IPS-18c (cell line): ENCODE data around the gene PRR33.

Experiments used
- H3K4me3 ChIP-seq: 2 replicates; pipeline ENCODE4 v1.7.0; 2013; ENCODE audit warnings: low read depth, mild to moderate bottlenecking, low read length, moderate library complexity; ENCODE audit not compliant: insufficient read depth
- H3K9me3 ChIP-seq: one replicate; pipeline ENCODE4 v1.6.1; 2013; ENCODE audit warnings: mild to moderate bottlenecking, low read length, moderate library complexity; ENCODE audit not compliant: control insufficient read depth, insufficient read depth

The PRR33 gene

DNA sequence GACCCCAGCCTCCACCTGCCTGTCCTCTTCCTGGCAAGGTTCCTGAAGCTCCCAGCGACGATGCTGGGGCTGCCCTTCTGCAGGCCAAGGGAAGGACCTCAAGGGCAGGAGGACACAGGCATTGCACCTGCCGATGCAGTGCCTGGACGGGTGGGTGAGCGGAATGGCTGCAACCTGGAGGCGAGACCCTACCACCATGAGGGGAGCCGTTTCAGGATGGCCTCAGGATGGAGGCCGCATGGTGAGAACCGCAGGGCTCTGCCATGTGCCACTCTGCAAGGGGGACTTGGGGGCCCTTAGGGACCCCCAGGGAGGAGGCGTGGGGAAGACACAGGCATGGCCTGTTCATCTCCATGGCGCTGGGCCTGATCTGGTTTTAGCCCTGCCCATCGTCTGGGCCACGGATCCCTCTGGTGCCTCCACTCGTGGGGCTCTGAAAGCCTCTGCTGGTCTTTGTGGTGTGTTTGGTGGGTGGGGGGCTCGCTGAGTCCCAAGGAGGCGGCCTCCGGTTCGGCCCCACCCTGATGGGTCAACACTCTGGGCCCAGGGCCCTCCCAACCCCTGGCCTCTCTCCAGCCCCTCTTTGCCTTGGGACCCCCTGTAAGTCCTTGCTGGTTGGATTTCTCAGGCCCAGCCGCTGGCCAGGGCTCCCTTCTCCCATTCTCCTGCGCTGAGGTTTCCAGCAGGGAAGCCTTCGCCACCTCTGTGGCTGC is 40.1 kb downstream of the PRR33 start:
- Histone ChIP-seq H3K4me3 (no peak overlapping the region), H3K9me3 (peaks cover 3% of the 10 kb centered on the region)

DNA sequence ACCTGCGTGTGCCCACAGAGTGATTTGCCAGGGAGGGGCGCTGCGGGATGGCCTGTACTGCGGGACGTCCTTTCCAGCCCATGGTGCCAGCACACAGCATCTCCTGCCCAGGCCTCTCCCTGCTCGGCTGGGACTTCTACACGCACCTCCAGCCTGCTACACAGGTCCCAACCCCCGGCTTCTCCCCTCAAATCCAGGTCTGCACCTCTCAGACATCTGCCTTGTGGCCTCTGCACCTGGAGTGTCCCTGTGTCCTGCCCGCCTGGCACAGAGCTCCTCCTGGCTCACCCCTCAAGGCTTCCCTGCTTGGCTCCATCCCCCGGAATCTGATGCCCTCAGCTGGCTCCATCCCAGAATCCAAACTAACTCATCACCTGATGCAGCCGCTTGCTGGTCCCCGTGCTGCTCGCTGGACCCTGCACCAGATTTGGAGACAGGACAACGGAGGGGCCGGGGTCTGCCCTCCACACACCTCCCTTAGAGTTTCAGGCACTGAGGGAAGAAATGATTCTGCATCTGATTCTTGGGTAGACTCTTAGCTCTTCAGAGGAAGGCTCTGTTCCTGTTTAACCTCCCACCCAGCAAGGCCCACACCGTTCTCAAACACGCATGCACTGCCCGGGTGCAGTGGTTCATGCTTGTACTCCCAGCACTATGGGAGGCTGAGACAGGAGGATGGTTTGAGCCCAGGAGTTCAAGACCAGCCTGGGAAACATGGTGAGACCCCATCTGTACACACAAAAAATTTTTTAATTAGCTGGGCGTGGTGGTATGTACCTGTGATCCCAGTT is 42.9 kb downstream of the PRR33 start:
- H3K9me3 ChIP-seq: peaks cover 3% of the 10 kb centered on the region
- no peak overlapping the region for H3K4me3 ChIP-seq

DNA sequence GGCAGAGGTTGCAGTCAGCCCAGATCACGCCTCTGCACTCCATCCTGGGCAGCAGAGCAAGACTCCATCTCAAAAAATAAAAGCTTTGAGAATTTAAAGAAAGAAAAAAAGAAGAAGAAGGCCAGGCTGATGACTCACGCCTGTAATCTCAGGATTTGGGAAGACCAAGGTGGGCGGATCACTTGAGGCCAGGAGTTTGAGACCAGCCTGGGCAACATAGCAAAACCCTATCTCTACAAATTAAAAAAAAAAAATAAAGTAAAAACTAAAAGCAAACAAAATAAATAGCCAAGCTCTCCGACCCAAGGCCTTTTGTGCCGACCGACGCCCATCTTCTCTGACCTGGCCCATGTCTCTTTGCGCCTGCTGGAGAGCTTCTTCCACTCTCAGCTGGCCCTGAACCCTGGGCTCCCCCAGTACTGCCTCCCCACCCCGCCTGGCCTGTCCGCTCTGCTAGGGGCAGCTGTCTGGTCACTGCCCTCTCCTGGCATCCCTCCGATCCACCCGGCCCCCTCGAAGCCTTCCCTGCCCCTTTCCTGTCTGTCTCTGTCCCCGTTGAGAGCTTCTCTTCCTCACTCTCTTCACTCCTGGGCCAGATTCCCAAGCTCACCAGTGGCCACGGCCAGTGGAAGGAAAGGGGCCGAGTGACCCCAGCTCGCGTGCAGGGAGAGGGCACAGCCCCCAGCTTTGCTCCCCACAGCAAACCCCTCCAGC is 43.6 kb downstream of the PRR33 start:
- Histone ChIP-seq H3K9me3 (peaks cover 3% of the 10 kb centered on the region), H3K4me3 (no peak overlapping the region)

DNA sequence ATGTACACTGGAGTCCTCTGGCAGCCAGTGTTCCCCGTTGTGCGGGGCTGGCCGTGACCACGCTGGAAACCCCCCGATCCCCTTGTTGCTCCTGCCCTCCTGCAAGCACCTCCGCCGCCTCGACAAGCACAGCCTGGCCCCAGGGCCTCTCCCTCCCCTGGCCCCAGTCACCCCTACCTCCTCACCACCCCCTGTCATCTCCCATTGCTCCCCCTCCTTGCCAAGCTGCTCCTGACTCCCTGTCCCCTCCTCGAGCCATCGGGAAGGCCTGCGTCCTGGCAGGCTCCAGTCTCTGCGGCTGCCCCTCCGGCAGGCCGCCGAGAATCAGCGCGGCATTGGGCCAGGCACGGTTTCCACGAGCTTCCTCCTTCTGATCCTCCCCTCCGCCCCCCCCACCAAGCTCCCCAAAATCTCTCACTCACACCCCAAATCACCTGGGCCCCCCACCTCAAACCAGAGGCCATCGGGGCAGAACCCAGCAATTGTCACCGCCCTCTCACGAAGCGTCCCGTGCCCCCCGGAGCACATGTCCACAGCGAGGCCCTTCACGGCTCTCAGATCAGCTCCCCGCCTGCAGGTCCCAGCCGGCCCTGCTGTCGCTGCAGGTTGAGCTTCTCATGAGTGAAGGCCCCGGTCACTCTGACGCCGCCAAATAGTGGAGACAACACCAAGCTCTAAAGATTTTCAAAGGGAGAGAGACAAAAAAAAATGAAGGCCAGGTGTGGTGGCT is 44.5 kb downstream of the PRR33 start:
- no peak overlapping the region for H3K4me3 ChIP-seq
- peaks cover 3% of the 10 kb centered on the region for H3K9me3 ChIP-seq

DNA sequence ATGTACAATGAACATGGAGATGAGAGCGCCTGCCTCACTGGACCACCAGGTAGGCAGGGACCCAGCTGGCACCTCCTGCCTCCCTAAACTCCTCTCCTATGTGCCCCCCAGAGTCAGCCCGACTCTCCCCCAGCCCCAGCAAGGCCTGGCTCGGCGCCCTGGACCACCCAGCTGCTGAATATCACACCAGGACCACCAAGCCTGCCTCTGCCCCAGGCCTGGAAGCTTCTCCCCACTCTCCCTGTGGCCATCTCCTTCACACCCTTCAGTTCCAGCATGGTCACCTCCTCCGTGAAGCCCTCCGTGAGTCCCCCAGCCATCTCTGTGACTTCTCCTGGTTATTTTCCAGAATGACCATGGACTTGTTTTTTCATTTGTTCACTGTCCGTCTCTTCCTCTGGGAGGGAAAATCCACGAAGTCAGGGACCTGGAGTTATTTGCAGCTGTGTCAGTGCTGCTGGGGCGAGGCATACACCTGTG is 45.2 kb downstream of the PRR33 start:
- no peak overlapping the region for H3K4me3 ChIP-seq

DNA sequence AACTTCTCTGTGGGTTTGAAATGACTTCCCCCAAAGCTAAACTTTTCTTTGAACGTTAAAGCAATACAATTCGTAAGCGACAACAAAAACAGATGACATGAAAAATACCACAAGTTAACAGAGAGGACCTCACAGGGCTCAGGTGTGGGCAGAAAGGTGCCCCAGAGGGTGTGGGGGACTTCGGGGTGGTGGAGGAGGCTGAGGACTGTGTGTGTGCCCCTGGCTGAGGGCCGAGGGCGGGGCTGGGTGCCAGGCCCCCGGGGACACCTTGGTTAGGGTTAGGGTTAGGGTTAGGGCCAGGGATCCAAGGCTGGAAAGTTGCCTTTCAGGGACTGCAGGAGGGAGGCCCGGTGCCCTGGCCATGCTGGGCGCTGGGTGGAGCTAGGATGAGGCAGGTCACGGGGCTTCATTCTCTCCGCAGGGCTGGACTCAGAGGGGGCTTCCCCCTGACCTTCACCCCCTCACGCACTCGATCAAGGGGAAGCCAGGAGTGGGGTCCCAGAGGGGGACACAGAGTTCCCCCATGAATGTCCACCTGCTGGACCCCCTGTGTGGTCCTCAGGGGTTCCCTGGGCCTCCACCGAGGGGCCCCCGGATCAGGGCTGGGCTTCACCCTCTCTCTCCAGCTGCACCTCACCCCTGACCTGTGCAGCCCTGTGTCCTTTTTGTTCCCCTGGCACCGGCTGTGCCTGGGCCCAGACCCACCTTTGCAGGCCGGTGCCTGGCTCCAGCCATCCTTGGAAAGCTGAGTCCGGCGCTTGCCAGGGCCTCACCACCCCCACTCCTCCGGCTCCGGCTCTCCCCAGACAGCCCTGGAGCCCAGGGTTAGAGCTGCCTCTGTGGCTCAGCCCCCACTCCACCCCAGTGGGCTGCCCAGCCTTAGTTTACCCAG is 45.9 kb downstream of the PRR33 start:
- no peak overlapping the region for H3K4me3 ChIP-seq
- peaks cover 3% of the 10 kb centered on the region for H3K9me3 ChIP-seq

More for the DNA sequence above, 45.2 kb downstream of the PRR33 start:
- H3K9me3 ChIP-seq: peaks cover 3% of the 10 kb centered on the region

DNA sequence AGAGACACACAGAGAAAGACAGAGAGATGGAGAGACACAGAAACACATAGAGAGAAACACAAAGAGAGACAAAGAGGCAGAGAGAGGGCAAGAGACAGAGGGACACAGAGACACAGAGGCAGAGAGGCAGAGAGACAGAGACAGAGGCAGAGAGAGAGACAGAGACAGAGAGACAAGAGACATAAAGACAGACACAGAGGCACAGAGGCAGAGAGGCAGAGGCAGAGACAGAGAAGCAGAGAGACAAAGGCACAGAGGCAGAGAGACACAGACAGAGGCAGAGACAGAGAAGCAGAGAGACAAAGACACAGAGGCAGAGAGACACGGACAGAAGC is 46.6 kb downstream of the PRR33 start:
- Histone ChIP-seq H3K4me3 (no peak overlapping the region), H3K9me3 (peaks cover 3% of the 10 kb centered on the region)

DNA sequence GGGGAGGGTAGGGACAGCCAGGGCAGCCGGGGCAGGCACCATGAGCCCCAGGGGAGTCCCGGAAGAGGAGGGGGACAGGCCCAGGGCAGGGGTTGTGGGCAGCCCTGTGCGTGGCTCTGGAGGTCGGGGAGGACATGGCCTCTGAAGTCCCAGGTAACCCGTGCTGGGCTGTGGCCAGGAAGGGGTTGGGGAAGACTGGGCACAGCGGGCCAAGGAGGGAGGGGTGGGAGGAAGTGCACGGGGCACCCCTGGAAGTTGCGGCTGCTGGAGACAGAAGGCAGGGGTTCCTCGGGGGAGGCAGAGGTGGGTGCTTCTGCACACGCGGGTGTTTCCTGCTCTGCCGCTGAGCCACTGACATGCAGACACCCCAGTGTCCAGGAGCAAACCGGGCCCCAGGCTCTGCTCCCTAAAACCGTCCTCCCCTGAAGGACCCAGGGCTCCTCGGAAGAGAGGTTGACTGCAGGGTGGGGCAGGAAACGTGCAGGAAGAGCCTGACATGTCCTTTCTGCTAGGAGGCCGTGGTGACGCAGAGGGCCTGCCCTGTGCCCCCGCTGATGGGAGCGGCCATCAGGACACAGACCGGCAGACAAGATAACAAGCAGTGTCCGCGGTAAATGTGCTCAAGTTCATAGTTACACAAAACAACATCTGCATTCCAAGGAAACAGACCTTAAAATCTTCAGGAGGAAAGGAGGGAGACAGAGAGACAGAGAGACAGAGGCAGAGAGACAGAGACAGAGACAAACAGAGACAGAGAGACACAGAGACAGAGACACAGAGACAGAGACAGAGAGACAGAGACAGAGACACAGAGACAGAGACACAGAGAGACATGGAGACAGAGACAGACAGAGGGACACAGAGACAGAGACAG is 47.2 kb downstream of the PRR33 start:
- no peak overlapping the region for H3K4me3 ChIP-seq
- no peaks in the 10 kb centered on the region for H3K9me3 ChIP-seq

DNA sequence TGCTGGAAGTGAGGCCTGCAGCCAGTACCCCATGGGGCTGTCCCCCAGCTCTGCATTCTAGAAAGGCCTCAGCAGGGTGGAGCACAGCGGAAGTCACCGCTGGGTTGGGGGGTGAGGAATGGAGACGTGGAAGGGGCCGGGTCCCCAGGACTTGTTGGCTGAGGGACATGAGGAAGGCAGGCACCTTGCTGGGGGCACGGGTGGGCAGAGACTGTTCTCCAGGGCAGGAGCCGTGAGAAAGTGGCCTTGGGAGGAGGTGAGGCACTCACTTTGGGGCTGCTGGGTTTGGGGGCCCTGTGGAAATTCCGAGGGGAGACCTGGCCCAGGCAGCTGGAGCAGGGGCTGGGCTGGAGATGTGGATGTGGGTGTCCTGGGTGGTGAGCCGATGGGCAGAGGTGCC is 47.9 kb downstream of the PRR33 start:
- no peak overlapping the region for H3K4me3 ChIP-seq
- no peaks in the 10 kb centered on the region for H3K9me3 ChIP-seq

DNA sequence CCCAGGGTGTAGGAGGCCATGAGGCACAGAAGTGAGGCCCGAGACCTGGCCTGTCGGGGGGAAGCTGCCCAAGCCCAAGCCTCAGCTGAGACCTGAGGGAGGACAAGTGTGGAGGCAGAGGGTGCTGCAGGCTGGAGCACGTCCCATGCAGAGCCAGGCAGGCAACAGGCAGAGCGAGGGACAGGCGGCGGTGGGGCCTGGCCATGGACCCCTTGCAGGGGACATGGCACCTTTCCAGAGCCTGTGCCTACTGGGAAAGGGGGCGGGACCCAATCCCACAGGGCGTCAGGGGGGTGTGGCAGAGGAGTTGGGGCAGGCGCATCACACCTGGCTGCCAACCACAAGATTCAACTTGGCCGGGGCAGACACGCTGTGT is 48.6 kb downstream of the PRR33 start:
- H3K4me3 ChIP-seq: no peak overlapping the region

DNA sequence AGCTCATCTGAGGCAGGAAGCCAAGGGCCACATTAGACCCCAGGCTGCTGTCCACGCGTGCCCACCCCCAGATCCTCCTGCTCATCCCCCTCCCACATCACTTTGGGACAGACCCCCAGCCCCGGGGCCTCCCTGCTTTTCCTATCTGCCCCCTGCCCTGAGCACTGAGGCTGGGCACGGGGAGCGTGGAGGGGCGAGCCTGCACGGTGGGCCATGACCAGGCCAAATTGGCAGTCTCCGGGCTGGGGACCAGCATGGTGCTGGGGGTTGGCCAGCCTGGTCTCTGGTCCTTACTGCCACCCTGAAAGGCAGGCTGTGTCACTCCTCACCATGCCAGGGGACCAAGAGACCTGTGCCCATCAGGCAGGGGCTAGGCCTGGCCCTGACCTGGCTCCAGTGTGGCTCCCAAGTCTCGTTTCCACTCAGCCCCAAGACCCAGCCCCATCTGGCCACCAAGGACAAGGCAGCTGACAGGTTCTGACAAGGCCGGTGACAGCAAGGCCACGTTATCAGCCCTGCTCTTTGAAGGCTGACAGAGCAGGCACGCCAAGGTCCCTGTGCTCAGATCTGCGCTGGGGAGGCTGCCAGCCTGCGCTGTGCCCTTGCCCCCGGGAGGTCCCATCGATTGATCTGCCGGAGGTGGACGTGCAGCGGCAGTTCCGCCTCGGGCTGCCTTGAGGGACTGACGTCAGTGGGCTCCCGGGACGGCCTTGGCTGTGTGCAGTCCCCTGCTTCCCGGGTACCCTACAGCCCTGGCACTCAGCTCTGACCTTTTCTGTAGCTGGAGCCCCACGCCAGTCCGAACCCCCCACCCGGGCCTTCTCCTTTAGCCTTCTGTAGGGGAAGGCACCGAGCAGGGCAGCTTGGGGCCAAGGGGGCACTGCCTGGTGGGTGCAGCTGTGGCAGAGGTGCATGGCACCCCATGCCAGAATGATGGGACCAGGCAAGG is 49.3 kb downstream of the PRR33 start:
- Histone ChIP-seq H3K4me3 (no peak overlapping the region), H3K9me3 (no peaks in the 10 kb centered on the region)

More for the DNA sequence above, 48.6 kb downstream of the PRR33 start:
- no peaks in the 10 kb centered on the region for H3K9me3 ChIP-seq

DNA sequence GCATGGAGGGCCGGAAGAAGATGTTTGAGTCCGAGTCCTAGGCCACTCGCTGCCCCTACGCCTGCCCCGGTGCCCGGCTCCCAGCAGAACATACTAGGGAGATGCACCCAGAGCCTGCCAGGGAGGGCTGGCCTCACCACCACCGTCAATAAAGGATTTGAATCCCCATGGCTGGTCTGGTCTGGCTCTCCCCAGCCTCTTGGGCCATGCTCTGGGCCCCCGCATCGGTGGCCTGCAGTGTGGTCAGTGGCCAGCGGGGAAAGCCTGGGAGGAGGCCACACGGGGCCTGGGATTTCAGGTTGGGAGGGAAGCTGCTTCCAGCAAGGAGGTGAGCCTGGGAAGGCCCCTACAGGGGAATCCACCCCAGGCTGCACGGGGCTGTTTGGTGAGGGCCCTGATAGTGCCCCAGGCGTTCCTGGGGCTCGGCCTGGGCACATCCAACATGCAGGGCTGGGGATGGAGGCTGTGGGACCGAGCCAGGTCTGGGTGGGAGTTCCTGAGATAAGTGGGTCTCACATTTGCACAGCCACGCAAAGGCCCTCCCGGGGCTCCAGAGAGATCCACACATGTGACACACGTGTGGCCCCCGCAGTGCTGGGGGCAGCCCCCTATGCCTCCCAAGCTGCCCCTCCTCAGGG is 50.1 kb downstream of the PRR33 start:
- no peaks in the 10 kb centered on the region for H3K9me3 ChIP-seq
- H3K4me3 ChIP-seq: no peak overlapping the region

DNA sequence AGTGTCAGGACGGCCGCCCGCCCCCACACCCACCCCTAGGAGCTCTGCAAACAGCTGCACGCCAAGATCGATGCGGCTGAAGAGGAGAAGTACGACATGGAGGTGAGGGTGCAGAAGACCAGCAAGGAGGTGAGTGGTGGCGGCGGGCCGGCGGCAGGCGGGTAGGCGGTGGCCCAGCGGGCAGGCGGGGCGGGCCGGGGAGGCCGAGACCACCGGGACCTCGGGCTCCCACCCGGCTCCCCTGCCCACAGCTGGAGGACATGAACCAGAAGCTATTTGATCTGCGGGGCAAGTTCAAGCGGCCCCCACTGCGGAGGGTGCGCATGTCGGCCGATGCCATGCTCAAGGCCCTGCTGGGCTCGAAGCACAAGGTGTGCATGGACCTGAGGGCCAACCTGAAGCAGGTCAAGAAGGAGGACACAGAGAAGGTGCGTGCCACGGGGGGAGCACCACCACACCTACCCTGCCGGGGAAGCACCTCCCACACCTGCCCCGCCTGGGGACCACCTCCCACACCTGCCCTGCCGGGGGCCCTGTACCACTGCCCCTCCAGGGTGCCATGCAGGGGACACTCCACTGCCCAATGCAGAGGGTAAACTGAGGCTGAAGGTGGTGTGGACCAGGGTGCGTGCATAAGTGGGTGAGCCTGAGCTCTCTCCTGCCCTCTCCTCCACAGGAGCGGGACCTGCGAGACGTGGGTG is 50.8 kb downstream of the PRR33 start:
- Histone ChIP-seq H3K4me3 (no peak overlapping the region), H3K9me3 (no peaks in the 10 kb centered on the region)
